HepG2 (cell line): ENCODE data around the gene TRIM54. TPM values are rescaled to one million over a fixed set of nuclear protein-coding genes. Genes with fewer than 3 reads are reported as not detected.

Experiments
- ATF1 ChIP-seq: IDR thresholded peaks from 2 replicates; pipeline ENCODE4 v1.6.1; 2016; ENCODE audit warnings: mild to moderate bottlenecking, control low read depth
- KLF15 ChIP-seq: sonication (generic); formaldehyde crosslinking; IDR thresholded peaks from 2 replicates; pipeline ENCODE4 v1.8.1; 2023; ENCODE audit warnings: borderline replicate concordance, mild to moderate bottlenecking, inconsistent platforms, missing genetic modification reagents, mixed read lengths
- MZF1 ChIP-seq: sonication (generic); formaldehyde crosslinking; IDR thresholded peaks from 2 replicates; pipeline ENCODE4 v1.8.1; 2023; ENCODE audit warnings: mild to moderate bottlenecking, missing genetic modification reagents, borderline replicate concordance
- NAIF1 ChIP-seq: sonication (generic); formaldehyde crosslinking; IDR thresholded peaks from 2 replicates; pipeline ENCODE4 v1.5.0; 2020; ENCODE audit warnings: mild to moderate bottlenecking, missing genetic modification reagents, borderline replicate concordance
- RAD21 ChIP-seq: fragments of 450-650 bp; formaldehyde crosslinking; IDR thresholded peaks from 2 replicates; pipeline ENCODE4 v1.5.0; 2020; ENCODE audit warnings: mild to moderate bottlenecking
- RBFOX2 ChIP-seq: fragments of 200-400 bp; formaldehyde crosslinking; IDR thresholded peaks from 2 replicates; pipeline ENCODE4 v1.6.1; 2017; ENCODE audit warnings: low read depth, mild to moderate bottlenecking, low read length
- REL ChIP-seq: sonication (generic); formaldehyde crosslinking; conservative IDR thresholded peaks from 2 replicates; pipeline ENCODE4 v1.8.0; 2022; ENCODE audit warnings: mild to moderate bottlenecking, missing genetic modification reagents, moderate library complexity
- RORA ChIP-seq: sonication (generic); formaldehyde crosslinking; IDR thresholded peaks from 2 replicates; pipeline ENCODE4 v1.5.0; 2020; ENCODE audit warnings: mild to moderate bottlenecking, missing genetic modification reagents, moderate library complexity
- SCMH1 ChIP-seq: sonication (generic); formaldehyde crosslinking; IDR thresholded peaks from 2 replicates; pipeline ENCODE4 v1.9.0; 2021; ENCODE audit warnings: missing genetic modification reagents, mild to moderate bottlenecking, borderline replicate concordance
- SRSF9 ChIP-seq: fragments of 200-400 bp; formaldehyde crosslinking; IDR thresholded peaks from 2 replicates; pipeline ENCODE4 v1.6.1; 2018; ENCODE audit warnings: borderline replicate concordance, mild to moderate bottlenecking, low read depth, low read length; ENCODE audit not compliant: insufficient read depth, poor library complexity, severe bottlenecking
- SRY ChIP-seq: sonication (generic); formaldehyde crosslinking; IDR thresholded peaks from 2 replicates; pipeline ENCODE4 v1.8.0; 2022; ENCODE audit warnings: mild to moderate bottlenecking, missing genetic modification reagents
- ZFY ChIP-seq: sonication (generic); formaldehyde crosslinking; IDR thresholded peaks from 2 replicates; pipeline ENCODE4 v1.4.0; 2020; ENCODE audit warnings: missing genetic modification reagents
- ZNF143 ChIP-seq: sonication (generic); formaldehyde crosslinking; IDR thresholded peaks from 2 replicates; pipeline ENCODE4 v1.4.0; 2020; ENCODE audit warnings: missing genetic modification reagents
- ZNF282 ChIP-seq: fragments of 450-650 bp; IDR thresholded peaks from 2 replicates; pipeline ENCODE4 v1.6.1; 2018; ENCODE audit not compliant: partially characterized antibody
- ZNF382 ChIP-seq: sonication (generic); formaldehyde crosslinking; IDR thresholded peaks from 2 replicates; pipeline ENCODE4 v1.5.0; 2020; ENCODE audit warnings: missing genetic modification reagents, mild to moderate bottlenecking, borderline replicate concordance
- ZNF557 ChIP-seq: sonication (generic); formaldehyde crosslinking; IDR thresholded peaks from 2 replicates; pipeline ENCODE4 v1.4.0; 2020; ENCODE audit warnings: missing genetic modification reagents
- ZNF562 ChIP-seq: sonication (generic); formaldehyde crosslinking; IDR thresholded peaks from 2 replicates; pipeline ENCODE4 v1.8.0; 2022; ENCODE audit warnings: missing genetic modification reagents, borderline replicate concordance
- ZNF619 ChIP-seq: sonication (generic); formaldehyde crosslinking; IDR thresholded peaks from 2 replicates; pipeline ENCODE4 v1.4.0; 2020; ENCODE audit warnings: mild to moderate bottlenecking, missing genetic modification reagents
- ZSCAN20 ChIP-seq: sonication (generic); formaldehyde crosslinking; IDR thresholded peaks from 2 replicates; pipeline ENCODE4 v1.4.0; 2020; ENCODE audit warnings: missing genetic modification reagents, mild to moderate bottlenecking, borderline replicate concordance
- polyA plus RNA-seq, 8 experiments: library from polyadenylated mRNA; depleted of rRNA in 3 of 8; stranded (reverse) in 7 of 8; unstranded in 1 of 8; fragments of >200 nt; fragmentation: Illumina TruSeq in 4 of 8; extraction: Trizol in 4 of 8; gene quantifications; 2 replicates each; pipeline versions ENCODE4 v1.2.1 to v1.2.3, GENCODE V29; 2011 to 2016; ENCODE audit warnings: low read depth in 4 of 8, missing spikeins in 1 of 8, mixed read lengths in 1 of 8; ENCODE audit not compliant: insufficient read depth in 1 of 8
- total RNA-seq, 5 experiments: library from RNA; depleted of rRNA; stranded (reverse); fragments of >200 nt; fragmentation: Illumina TruSeq; extraction: Trizol; gene quantifications; 2 replicates each; pipeline ENCODE4 v1.2.3, GENCODE V29; 2016; ENCODE audit warnings: low read depth in 1 of 5
- TF ChIP-seq, protein P1 (sequence below): sonication (generic); formaldehyde crosslinking; IDR thresholded peaks from 2 replicates; pipeline ENCODE4 v1.5.1; 2020; ENCODE audit warnings: mild to moderate bottlenecking, missing genetic modification reagents, borderline replicate concordance
- TF ChIP-seq, protein P2 (sequence below): sonication (generic); formaldehyde crosslinking; IDR thresholded peaks from 2 replicates; pipeline ENCODE4 v1.5.1; 2020; ENCODE audit warnings: missing genetic modification reagents, mild to moderate bottlenecking, borderline replicate concordance
- TF ChIP-seq, protein P3 (sequence below): sonication (generic); formaldehyde crosslinking; IDR thresholded peaks from 2 replicates; pipeline ENCODE4 v1.5.0; 2020; ENCODE audit warnings: missing genetic modification reagents

Gene TRIM54
- total and polyA plus RNA-seq, 2 of the 13 experiments (the other 11 are each of a cell fraction or from before 2014, with no cell fraction given) = 0.07 to 0.13 TPM

DNA sequence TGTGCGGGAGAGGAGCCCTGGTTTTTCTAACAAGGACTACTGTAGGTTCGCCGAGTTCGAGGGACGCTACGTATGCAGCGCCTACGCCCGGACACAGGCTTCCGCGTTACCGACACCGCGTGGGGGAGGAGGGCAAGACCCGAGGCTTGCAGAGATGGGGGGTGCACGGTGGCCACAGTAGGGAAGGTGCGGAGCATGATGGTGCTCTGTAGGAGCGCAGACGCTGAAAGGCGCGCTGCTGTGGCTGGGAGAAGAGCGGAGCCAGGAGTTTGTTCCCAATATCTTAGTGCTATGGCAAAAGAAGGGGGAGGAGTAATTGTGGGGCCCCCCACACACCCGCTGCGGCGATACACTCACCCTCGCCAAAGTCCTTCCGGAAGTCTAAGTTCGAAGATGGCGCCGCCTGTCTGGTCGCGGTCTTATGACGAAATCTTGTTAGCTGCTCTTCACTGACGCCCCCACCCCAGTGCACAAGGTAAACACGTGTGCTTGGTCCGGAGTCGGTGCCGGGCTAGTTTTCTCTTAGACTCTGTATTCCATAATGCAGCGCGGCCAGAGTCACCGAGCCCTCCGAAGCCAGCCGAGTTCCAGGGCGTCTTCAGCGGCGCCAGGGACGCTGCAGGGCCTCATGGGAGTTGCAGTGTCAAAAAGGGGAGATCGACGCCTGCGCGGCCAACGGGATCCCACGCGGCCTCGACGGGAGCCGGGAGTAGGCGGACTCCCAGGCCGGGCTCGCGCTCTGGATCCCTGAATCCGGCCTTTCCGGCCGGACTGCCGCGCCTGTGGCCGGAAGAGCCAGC is 74.4 kb downstream of the TRIM54 start, which contains the start of gene GTF3C2 (continued):
- TF ChIP-seq SCMH1 (CRISPR knock-in tag) (no peak), ZNF619 (CRISPR knock-in tag) (peak; percentile 83; the same call in 1 of the 2 replicates), ZNF382 (CRISPR knock-in tag) (no peak), RORA (no peak), RAD21 (CRISPR knock-in tag) (peak; percentile 45; the same call in 1 of the 2 replicates), KLF15 (CRISPR knock-in tag) (peak; percentile 34), NAIF1 (CRISPR knock-in tag) (peak; percentile 100), SRY (CRISPR knock-in tag) (peak; percentile 64; the same call in 1 of the 2 replicates), ZNF562 (CRISPR knock-in tag) (no peak), ZSCAN20 (CRISPR knock-in tag) (no peak), ZFY (CRISPR knock-in tag) (peak; percentile 98), SRSF9 (no peak), ZNF282 (no peak), MZF1 (CRISPR knock-in tag) (peak; percentile 21; the same call in 1 of the 2 replicates), ATF1 (peak; percentile 99), REL (CRISPR knock-in tag) (peak; percentile 83), ZNF143 (CRISPR knock-in tag) (peak; percentile 93), RBFOX2 (peak; percentile 94), ZNF557 (CRISPR knock-in tag) (peak; percentile 19; the same call in 1 of the 2 replicates)
- TF ChIP-seq, protein P1, sequence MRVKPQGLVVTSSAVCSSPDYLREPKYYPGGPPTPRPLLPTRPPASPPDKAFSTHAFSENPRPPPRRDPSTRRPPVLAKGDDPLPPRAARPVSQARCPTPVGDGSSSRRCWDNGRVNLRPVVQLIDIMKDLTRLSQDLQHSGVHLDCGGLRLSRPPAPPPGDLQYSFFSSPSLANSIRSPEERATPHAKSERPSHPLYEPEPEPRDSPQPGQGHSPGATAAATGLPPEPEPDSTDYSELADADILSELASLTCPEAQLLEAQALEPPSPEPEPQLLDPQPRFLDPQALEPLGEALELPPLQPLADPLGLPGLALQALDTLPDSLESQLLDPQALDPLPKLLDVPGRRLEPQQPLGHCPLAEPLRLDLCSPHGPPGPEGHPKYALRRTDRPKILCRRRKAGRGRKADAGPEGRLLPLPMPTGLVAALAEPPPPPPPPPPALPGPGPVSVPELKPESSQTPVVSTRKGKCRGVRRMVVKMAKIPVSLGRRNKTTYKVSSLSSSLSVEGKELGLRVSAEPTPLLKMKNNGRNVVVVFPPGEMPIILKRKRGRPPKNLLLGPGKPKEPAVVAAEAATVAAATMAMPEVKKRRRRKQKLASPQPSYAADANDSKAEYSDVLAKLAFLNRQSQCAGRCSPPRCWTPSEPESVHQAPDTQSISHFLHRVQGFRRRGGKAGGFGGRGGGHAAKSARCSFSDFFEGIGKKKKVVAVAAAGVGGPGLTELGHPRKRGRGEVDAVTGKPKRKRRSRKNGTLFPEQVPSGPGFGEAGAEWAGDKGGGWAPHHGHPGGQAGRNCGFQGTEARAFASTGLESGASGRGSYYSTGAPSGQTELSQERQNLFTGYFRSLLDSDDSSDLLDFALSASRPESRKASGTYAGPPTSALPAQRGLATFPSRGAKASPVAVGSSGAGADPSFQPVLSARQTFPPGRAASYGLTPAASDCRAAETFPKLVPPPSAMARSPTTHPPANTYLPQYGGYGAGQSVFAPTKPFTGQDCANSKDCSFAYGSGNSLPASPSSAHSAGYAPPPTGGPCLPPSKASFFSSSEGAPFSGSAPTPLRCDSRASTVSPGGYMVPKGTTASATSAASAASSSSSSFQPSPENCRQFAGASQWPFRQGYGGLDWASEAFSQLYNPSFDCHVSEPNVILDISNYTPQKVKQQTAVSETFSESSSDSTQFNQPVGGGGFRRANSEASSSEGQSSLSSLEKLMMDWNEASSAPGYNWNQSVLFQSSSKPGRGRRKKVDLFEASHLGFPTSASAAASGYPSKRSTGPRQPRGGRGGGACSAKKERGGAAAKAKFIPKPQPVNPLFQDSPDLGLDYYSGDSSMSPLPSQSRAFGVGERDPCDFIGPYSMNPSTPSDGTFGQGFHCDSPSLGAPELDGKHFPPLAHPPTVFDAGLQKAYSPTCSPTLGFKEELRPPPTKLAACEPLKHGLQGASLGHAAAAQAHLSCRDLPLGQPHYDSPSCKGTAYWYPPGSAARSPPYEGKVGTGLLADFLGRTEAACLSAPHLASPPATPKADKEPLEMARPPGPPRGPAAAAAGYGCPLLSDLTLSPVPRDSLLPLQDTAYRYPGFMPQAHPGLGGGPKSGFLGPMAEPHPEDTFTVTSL = peak; percentile 41; the same call in 1 of the 2 replicates
- TF ChIP-seq, protein P2, sequence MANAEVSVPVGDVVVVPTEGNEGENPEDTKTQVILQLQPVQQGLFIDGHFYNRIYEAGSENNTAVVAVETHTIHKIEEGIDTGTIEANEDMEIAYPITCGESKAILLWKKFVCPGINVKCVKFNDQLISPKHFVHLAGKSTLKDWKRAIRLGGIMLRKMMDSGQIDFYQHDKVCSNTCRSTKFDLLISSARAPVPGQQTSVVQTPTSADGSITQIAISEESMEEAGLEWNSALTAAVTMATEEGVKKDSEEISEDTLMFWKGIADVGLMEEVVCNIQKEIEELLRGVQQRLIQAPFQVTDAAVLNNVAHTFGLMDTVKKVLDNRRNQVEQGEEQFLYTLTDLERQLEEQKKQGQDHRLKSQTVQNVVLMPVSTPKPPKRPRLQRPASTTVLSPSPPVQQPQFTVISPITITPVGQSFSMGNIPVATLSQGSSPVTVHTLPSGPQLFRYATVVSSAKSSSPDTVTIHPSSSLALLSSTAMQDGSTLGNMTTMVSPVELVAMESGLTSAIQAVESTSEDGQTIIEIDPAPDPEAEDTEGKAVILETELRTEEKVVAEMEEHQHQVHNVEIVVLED (CRISPR knock-in tag) = peak; percentile 88
- TF ChIP-seq, protein P3, sequence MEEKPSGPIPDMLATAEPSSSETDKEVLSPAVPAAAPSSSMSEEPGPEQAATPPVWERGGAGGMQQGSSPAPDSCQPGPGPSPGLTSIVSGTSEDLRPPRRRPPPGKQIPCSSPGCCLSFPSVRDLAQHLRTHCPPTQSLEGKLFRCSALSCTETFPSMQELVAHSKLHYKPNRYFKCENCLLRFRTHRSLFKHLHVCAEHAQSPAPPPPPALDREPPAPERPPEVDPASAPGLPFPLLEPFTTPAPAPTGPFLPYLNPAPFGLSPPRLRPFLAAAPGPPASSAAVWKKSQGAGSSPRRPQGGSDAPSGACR (CRISPR knock-in tag) = peak; percentile 92
